Stimulated activated CD8-positive, alpha-beta memory T cell treated with anti-CD3 and anti-CD28 coated beads, Interleukin-15, amount 100 ng/mL, for 48 hours (primary cell): ENCODE data around the gene VCAM1.
"Not testable (repeated sequence)": the region's sequence is repeated elsewhere in the genome, so short reads cannot be mapped to it uniquely, and the experiment has no call there.

Experiments used
- DNase-seq, 2 donors: peaks; one replicate each; pipeline ENCODE4 v3.0.0-alpha.2; 2020; ENCODE audit warnings: low read depth in 2 of 2

Gene VCAM1

DNA sequence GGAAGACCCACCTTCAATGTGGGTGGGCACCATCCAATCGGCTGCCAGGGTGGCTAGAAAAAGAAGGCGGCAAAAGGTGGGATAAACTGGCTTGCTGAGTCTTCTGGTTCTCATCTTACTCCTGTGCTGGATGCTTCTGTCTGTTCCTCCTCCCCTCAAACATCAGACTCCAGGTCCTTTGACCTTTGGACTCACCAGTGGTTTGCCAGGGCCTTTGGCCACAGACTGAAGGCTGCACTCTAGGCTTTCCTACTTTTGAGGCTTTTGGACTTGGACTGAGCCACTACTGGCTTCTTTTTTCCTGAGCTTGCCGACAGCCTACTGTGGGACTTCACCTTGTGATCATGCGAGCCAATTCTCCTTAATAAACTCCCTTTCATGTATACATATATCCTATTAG is 55.9 kb downstream of the VCAM1 start:
- DNase-seq, result no peak

DNA sequence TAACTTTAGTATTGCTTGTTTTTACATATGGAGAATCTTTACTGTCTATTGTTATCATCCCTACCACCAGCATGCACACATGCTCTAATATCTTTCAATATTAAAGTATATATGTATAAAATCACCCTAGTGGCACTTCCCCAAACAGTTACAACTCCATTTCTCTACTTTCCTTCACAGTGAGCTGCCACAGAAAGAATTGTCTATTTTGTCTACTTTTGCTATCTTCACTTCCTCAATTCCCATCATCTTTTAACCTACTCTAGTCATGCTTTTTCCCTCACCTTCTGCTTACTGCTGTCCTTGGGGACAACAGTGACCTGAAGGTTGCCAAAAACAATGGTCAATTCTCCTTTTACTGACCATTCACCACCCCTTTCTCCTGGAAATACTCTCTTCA is 59.2 kb downstream of the VCAM1 start:
- DNase-seq, result no peak

DNA sequence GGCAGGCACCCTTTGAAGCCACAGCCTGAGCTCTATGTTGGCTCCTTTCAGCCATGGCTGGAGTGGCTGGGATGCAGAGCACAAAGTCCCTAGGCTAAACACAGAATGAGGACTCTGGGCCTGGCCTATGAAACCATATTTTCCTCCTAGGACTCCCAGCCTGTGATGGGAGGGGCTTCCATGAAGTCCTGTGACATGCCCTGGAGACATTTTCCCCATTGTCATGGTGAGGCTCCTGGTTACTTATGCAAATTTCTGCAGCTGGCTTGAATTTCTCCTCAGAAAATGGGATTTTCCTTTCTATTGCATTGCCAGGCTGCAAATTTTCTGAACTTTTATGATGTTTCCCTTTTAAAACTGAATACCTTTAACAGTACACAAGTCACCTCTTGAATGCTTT is 61.3 kb downstream of the VCAM1 start:
- DNase-seq, result no peak

DNA sequence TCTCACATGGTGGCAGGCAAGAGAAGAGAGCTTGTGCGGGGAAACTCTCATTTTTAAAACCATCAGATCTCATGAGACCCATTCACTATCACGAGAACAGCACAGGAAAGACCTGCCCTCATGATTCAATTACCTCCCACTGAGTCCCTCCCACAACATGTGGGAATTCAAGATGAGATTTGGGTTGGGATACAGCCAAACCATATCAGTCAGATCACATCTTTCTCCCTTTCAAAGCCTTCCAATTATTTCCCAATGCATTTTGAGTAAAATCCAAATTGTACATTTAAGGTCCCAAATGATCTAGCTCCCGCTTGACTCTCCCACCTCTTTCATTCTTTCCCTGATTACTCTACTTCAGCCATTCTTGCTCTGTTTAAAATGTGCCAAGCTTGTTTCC is 62.2 kb downstream of the VCAM1 start:
- DNase-seq, result not testable (repeated sequence)

DNA sequence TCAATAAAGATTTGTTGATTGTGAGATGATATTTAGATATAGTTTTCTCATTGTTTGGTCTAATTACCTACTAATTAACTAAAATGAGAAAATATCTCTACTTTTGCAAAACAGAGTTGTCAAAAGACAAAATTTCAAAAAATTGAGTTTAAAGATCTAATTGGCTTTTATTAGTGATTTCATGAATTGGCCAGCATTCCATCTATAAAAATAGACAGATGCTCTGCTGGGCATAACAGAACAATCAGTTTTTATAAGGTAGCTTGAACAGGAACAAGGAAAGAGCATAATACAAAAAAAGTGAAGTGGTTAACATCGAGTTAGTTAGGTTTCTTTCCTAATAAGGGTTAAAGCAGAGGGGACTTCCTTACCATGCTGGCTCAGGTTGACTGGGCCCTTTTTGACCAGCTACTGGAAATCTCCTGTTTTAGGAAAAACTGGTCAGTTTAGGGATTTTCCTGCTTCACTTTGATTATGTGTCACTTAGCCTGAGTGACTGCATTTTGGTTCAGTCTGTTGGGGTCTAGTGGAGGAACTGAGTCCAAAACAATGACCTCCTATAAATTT is 63.0 kb downstream of the VCAM1 start:
- no peak for DNase-seq

DNA sequence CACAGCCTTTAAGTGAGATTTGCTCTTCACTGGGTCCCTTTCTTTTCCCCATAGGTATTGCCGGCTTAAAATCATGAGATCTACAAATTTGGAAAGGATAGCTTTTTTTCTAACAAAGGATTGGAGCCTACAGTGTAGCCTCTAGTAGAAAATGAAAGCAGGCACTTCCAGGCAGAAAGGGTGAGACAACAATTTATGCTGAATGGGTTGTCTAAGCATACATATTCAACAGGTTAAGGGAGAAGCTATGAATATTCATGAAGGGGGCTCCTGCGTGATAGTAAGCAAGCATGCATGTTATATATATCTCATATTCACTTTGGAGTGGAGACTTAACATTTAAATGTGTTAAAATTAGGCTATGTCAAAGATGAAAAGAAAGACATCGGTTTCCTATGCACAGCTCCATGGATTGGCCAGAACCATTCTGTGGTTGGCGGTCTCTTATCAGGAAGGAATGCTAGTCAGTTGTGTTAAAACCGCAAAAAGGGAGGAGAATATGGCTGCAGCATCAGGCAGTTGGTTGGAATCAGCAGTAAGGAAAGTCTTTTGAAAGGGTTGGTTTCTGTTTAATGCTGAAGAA is 66.0 kb downstream of the VCAM1 start:
- no peak for DNase-seq

DNA sequence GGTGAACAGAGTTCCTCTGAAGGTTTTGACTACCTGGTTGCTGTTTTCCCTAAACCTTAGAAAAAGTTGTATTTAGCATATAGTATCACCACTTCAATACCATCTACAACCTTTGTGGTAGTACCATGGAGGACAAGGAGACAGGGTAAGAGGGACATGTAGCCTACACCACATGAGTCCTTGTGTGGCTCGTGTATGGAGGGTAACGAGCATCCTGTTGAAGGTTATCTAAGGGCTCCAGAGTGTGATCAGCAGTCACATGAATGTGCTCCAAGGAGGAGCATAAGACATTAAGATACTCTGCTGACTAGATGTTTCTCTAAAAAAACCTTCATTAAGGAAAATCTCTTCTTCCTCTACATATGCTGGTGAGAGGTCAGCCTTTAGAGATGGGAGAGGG is 67.3 kb downstream of the VCAM1 start:
- no peak for DNase-seq
